Measurements from ENCODE around the gene SLC35B2. TPM values are rescaled to one million over a fixed set of nuclear protein-coding genes. Genes with fewer than 3 reads are reported as not detected.

Gene SLC35B2
- total RNA-seq, 2 experiments from 2014 or later: 13.9 to 16.5 TPM

DNA sequence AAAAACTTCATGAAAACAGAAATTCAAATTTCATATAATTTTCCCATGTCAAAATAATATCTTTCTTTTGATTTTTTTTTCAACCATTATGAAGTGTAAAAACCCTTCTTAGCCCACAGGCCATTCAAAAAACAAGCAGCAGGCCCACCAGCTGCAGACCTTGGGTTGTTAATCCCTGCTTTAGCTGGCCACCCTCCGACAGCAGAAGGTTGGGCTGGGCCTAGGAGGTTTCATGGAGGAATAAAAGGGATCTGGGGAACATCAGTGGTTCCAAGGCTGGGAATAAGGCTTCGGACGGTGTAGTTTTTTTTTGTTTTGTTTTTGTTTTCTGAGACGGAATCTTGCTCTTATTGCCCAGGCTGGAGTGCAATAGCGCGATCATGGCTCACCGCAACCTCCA, 14.0 kb downstream of the SLC35B2 start:
- intact Hi-C loops (cut with micrococcal nuclease; ENCODE audit: unreplicated experiment): no loop called here
- CTCF ChIA-PET (ENCODE audit: unreplicated experiment): no interaction called here

DNA sequence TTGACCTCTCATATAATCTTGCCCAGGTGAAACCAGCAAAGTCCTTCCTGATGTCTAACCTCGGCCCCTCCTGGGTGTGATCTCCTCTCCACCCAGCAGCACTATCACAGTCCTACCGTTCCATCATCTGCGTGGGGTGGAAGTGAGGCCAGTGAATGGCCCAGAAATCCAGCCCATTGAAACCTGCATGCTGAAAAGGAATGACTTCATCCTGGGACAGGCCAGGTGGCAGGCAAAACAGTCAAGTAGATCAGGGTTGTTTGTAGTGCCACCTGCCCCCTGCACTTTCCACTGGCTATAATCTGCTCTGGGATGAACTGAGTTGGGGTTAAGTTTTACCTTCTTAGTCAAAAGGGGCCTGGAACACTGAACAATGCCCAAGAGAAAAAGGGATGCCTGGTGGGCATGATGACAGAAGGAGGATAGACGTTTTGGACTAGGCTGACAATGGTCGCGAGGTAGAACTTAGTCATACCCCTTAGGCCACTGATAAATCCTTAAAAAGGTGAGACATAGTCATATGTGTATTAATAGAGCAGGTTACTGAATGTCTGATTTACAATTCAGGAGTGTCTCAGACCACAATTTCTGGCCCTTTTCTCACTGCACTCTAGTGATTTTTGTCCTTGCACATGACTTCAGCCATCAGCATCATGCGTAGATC, 18.5 kb downstream of the SLC35B2 start:
- Histone ChIP-seq H3K27ac (ENCODE audit: low read depth, low read length, poor library complexity, severe bottlenecking) (no peak overlapping the region), H3K36me3 (ENCODE audit: insufficient read depth, low read length) (peaks cover 23% of the 10 kb centered on the region; the same call in 1 of the 2 replicates), H3K4me3 (ENCODE audit: low read depth, low read length, poor library complexity, severe bottlenecking) (no peak overlapping the region), H4K20me1 (ENCODE audit: insufficient read depth, low read length) (no peaks in the 10 kb centered on the region), H3K79me2 (ENCODE audit: insufficient read depth, low read depth, low read length) (no peaks in the 10 kb centered on the region), H3K4me1 (ENCODE audit: insufficient read depth, low read length, poor library complexity, severe bottlenecking) (peaks cover 16% of the 10 kb centered on the region), H3K4me2 (ENCODE audit: low read length) (no peak overlapping the region), H3K9me2 (ENCODE audit: insufficient read depth, low read length) (no peaks in the 10 kb centered on the region), H2AFZ (ENCODE audit: low read length) (no peak overlapping the region), H3K9me3 (ENCODE audit: low read length) (no peaks in the 10 kb centered on the region)
- intact Hi-C loops (cut with micrococcal nuclease; ENCODE audit: unreplicated experiment): loop anchor here (1.0 to 2.0 kb wide), 2 partner anchors 67 to 142 kb away; no protein-coding TSS in a partner anchor
- no peak for DNase-seq (ENCODE audit: low spot score)
- POLR2A ChIA-PET: no interaction called here
- BruUV-seq (replicated peaks): TSS peak; percentile 44
- no peak for TF ChIP-seq EZH2phosphoT487 (IDR thresholded peaks at IDR 0.05; ENCODE audit: borderline replicate concordance, low read depth, low read length)
- TF ChIP-seq, protein P1, sequence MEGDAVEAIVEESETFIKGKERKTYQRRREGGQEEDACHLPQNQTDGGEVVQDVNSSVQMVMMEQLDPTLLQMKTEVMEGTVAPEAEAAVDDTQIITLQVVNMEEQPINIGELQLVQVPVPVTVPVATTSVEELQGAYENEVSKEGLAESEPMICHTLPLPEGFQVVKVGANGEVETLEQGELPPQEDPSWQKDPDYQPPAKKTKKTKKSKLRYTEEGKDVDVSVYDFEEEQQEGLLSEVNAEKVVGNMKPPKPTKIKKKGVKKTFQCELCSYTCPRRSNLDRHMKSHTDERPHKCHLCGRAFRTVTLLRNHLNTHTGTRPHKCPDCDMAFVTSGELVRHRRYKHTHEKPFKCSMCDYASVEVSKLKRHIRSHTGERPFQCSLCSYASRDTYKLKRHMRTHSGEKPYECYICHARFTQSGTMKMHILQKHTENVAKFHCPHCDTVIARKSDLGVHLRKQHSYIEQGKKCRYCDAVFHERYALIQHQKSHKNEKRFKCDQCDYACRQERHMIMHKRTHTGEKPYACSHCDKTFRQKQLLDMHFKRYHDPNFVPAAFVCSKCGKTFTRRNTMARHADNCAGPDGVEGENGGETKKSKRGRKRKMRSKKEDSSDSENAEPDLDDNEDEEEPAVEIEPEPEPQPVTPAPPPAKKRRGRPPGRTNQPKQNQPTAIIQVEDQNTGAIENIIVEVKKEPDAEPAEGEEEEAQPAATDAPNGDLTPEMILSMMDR (conservative IDR thresholded peaks at IDR 0.05; ENCODE audit: low read length): no peak
- CTCF ChIA-PET (ENCODE audit: unreplicated experiment): no interaction called here

More for the DNA sequence above, 14.0 kb downstream of the SLC35B2 start:
- Histone ChIP-seq H4K20me1 (ENCODE audit: insufficient read depth, low read length) (peaks cover 13% of the 10 kb centered on the region), H3K9me2 (ENCODE audit: insufficient read depth, low read length) (no peaks in the 10 kb centered on the region), H3K36me3 (ENCODE audit: insufficient read depth, low read length) (peaks cover 14% of the 10 kb centered on the region), H3K27ac (ENCODE audit: low read depth, low read length, poor library complexity, severe bottlenecking) (no peak overlapping the region), H2AFZ (ENCODE audit: low read length) (no peak overlapping the region), H3K4me3 (ENCODE audit: low read depth, low read length, poor library complexity, severe bottlenecking) (no peak overlapping the region), H3K4me2 (ENCODE audit: low read length) (no peak overlapping the region), H3K9me3 (ENCODE audit: low read length) (no peaks in the 10 kb centered on the region), H3K4me1 (ENCODE audit: insufficient read depth, low read length, poor library complexity, severe bottlenecking) (peaks cover 11% of the 10 kb centered on the region), H3K79me2 (ENCODE audit: insufficient read depth, low read depth, low read length) (peaks cover 16% of the 10 kb centered on the region)
- no TSS peak for BruUV-seq (replicated peaks)
- DNase-seq (ENCODE audit: low spot score): no peak
- TF ChIP-seq EZH2phosphoT487 (IDR thresholded peaks at IDR 0.05; ENCODE audit: borderline replicate concordance, low read depth, low read length): no peak
- TF ChIP-seq, protein P1 (conservative IDR thresholded peaks at IDR 0.05; ENCODE audit: low read length): no peak
- POLR2A ChIA-PET: interaction anchor here (0.7 to 1.8 kb wide), 5 partner anchors 13 to 644 kb away, joined by 3 to 6 read pairs (median 3); no protein-coding TSS in a partner anchor

Data from OCI-LY7 (cell line).